Fibroblast of pulmonary artery (primary cell): ENCODE data around the gene ARHGAP27.
"Not testable (repeated sequence)": the region's sequence is repeated elsewhere in the genome, so short reads cannot be mapped to it uniquely, and the experiment has no call there.

ENCODE experiments used
- DNase-seq: peaks from one replicate; pipeline ENCODE4 v3.0.0-alpha.2; 2010; ENCODE audit warnings: low read depth
- H3K4me3 ChIP-seq: replicated peaks from 2 replicates; pipeline ENCODE4 v1.5.1; 2011; ENCODE audit warnings: low read depth, mild to moderate bottlenecking, control low read depth, low read length, moderate library complexity
- CTCF ChIP-seq: IDR thresholded peaks from 2 replicates; pipeline ENCODE4 v1.5.1; 2011; ENCODE audit warnings: mild to moderate bottlenecking, control low read depth, low read length, inconsistent platforms; ENCODE audit errors: missing control alignments

ARHGAP27 gene

GRCh38 chr17:45441526-45442310, 9.0 kb upstream of the ARHGAP27 start:
- no peak for TF ChIP-seq CTCF
- no peak overlapping the region for H3K4me3 ChIP-seq
- DNase-seq = no peak

- not testable (repeated sequence) for DNase-seq, H3K4me3 ChIP-seq
These were observed 8.3 kb upstream of the ARHGAP27 start for GRCh38 chr17:45440839-45441515.

GRCh38 chr17:45440161-45440778, 7.6 kb upstream of the ARHGAP27 start:
- no peak for TF ChIP-seq CTCF
- no peak overlapping the region for H3K4me3 ChIP-seq
- peak; percentile 33 for DNase-seq

GRCh38 chr17:45438931-45439610, 6.4 kb upstream of the ARHGAP27 start:
- DNase-seq = no peak
- TF ChIP-seq CTCF = no peak
- no peak overlapping the region for H3K4me3 ChIP-seq

- H3K4me3 ChIP-seq = no peak overlapping the region
- DNase-seq = no peak
These were observed 5.0 kb upstream of the ARHGAP27 start for GRCh38 chr17:45437465-45438283.

More at GRCh38 chr17:45437465-45438283, 5.0 kb upstream of the ARHGAP27 start:
- no peak for TF ChIP-seq CTCF
